ENCODE measurements around the gene SEMA3B. TPM values are rescaled to one million over a fixed set of nuclear protein-coding genes. Genes with fewer than 3 reads are reported as not detected.

The SEMA3B gene
- total RNA-seq, 1 donor from 2014 or later, result 5.4 TPM

DNA sequence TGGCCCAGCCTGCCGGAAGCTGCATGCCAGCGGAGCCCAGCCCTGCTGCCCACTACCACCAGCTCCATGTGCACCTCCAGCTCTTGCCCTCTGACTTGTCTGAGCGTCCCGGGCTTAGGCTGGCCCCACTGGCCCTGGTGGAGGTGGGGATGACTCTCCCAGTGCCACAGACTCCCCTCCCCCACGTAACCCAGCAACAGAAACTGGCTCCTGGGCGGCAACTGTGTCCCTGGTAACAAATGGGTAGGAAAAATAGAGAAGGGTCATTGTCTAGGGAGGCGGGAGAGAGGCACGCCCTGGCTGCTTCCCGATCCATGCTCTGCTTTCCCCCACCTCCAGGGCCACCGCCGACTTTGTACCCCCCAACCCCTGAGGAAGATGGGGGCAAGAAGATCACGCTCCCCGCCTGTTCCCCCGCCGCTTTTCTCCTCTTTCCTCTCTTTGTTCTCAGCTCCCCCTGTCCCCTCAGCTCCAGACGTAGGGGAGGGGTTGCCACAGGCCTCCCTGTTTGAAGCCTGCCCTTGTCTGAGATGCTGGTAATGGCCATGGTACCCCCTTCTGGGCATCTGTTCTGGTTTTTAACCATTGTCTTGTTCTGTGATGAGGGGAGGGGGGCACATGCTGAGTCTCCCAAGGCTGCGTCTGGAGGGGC, 10.8 kb upstream of the SEMA3B start:
- H3K36me3 Mint-ChIP-seq (ENCODE audit: unreplicated experiment), result no peaks in the 10 kb centered on the region
- TF ChIP-seq, protein P1, sequence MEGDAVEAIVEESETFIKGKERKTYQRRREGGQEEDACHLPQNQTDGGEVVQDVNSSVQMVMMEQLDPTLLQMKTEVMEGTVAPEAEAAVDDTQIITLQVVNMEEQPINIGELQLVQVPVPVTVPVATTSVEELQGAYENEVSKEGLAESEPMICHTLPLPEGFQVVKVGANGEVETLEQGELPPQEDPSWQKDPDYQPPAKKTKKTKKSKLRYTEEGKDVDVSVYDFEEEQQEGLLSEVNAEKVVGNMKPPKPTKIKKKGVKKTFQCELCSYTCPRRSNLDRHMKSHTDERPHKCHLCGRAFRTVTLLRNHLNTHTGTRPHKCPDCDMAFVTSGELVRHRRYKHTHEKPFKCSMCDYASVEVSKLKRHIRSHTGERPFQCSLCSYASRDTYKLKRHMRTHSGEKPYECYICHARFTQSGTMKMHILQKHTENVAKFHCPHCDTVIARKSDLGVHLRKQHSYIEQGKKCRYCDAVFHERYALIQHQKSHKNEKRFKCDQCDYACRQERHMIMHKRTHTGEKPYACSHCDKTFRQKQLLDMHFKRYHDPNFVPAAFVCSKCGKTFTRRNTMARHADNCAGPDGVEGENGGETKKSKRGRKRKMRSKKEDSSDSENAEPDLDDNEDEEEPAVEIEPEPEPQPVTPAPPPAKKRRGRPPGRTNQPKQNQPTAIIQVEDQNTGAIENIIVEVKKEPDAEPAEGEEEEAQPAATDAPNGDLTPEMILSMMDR (IDR thresholded peaks at IDR 0.05; ENCODE audit: partially characterized antibody, unreplicated experiment), result no peak
- no peak overlapping the region for H3K4me3 Mint-ChIP-seq (ENCODE audit: unreplicated experiment)
- peaks cover 14% of the 10 kb centered on the region for H3K9me3 Mint-ChIP-seq (ENCODE audit: unreplicated experiment)
- H3K27ac Mint-ChIP-seq (ENCODE audit: unreplicated experiment), result peak overlapping the region; percentile 96
- H3K4me1 Mint-ChIP-seq (ENCODE audit: low read depth, unreplicated experiment), result peaks cover 12% of the 10 kb centered on the region
- H3K27me3 Mint-ChIP-seq (ENCODE audit: unreplicated experiment), result peaks cover 20% of the 10 kb centered on the region
- DNase-seq, result no peak

DNA sequence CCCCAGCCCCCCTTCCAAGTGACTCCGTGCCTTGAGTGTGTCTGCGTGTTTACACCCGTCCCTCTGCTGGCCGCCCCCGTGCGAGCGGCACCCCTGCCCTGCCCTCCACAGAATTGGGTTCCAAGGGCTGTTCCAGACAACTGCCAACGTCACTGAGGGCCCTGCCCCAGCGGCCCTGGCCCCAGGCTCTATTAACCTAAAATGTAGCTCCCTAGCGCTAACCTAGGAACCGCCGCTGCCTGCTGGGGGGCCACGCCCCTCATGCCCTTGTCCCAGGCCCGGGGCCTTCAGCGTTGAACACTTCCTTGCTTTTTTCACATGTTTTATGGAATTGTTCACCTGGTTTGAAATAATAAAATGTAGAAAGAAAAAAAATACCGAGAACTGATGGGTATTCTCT, 10.0 kb upstream of the SEMA3B start:
- Mint-ChIP-seq H3K36me3 (ENCODE audit: unreplicated experiment) (no peaks in the 10 kb centered on the region), H3K4me3 (ENCODE audit: unreplicated experiment) (no peak overlapping the region), H3K27me3 (ENCODE audit: unreplicated experiment) (peaks cover 16% of the 10 kb centered on the region), H3K9me3 (ENCODE audit: unreplicated experiment) (peaks cover 14% of the 10 kb centered on the region), H3K27ac (ENCODE audit: unreplicated experiment) (peak overlapping the region; percentile 96), H3K4me1 (ENCODE audit: low read depth, unreplicated experiment) (peaks cover 10% of the 10 kb centered on the region)
- DNase-seq, result no peak
- TF ChIP-seq, protein P1 (IDR thresholded peaks at IDR 0.05; ENCODE audit: partially characterized antibody, unreplicated experiment), result no peak

GRCh38 chr3:50259432-50260026, 9.4 kb upstream of the SEMA3B start:
- Mint-ChIP-seq H3K27me3 (ENCODE audit: unreplicated experiment) (peaks cover 17% of the 10 kb centered on the region), H3K27ac (ENCODE audit: unreplicated experiment) (peak overlapping the region; percentile 96), H3K9me3 (ENCODE audit: unreplicated experiment) (peaks cover 14% of the 10 kb centered on the region), H3K36me3 (ENCODE audit: unreplicated experiment) (no peaks in the 10 kb centered on the region), H3K4me1 (ENCODE audit: low read depth, unreplicated experiment) (peaks cover 10% of the 10 kb centered on the region), H3K4me3 (ENCODE audit: unreplicated experiment) (peak overlapping the region; percentile 71)
- TF ChIP-seq, protein P1 (IDR thresholded peaks at IDR 0.05; ENCODE audit: partially characterized antibody, unreplicated experiment), result no peak
- DNase-seq, result no peak

DNA sequence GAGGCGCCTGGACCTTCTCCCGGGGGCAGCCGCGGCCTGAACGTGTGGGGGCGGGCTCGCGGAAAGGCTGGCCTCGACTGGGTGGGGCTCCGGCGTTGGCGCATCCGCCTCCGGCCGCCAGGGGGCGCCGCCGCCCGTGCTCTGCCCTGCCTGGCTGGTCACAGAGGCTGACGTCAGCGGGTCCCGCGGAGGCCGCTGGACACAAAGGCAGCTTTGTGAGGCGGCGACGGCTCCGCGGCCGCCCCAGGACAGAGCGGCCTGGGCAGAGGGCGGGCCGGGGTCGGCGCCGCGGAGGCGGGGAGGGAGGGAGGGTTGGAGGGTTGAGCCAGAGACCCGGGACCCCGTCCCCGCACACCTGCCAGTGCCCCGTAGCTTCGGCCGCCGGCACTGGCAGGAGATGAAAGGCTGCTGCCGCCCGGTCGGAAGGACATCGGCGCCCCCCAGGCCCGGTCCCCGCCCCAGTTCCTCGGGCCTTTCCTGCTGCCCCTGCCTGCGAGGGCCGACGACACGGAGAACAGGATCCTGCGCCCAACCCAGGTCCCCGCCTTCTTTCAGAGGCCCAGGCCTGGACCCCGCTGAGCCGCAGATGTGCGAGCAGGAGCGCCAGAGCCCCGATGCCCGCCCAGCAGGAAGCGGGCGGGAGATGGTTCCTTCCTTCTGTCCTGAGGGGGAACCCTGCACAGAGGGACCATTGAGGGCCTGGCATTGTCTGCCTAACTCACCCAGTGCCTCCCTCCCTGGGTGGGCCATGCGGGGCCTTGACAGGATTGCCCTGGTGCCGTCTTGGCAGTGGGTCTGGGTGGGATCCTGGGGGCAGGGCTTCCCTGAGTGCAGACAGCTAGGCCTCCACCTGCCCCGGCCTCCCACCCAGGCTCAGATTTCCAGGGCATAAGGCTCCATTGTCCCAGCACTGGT, 8.7 kb upstream of the SEMA3B start:
- Mint-ChIP-seq H3K36me3 (ENCODE audit: unreplicated experiment) (no peaks in the 10 kb centered on the region), H3K27me3 (ENCODE audit: unreplicated experiment) (peaks cover 17% of the 10 kb centered on the region), H3K4me1 (ENCODE audit: low read depth, unreplicated experiment) (peaks cover 10% of the 10 kb centered on the region), H3K4me3 (ENCODE audit: unreplicated experiment) (peak overlapping the region; percentile 71), H3K9me3 (ENCODE audit: unreplicated experiment) (peaks cover 14% of the 10 kb centered on the region), H3K27ac (ENCODE audit: unreplicated experiment) (peak overlapping the region; percentile 96)
- DNase-seq, result peak; percentile 97
- TF ChIP-seq, protein P1 (IDR thresholded peaks at IDR 0.05; ENCODE audit: partially characterized antibody, unreplicated experiment), result peak; percentile 98

Data from glutamatergic neuron (in vitro differentiated cells).